Esophagus (tissue), 2 donors: ENCODE results near the gene S100A1. TPM values are rescaled to one million over a fixed set of nuclear protein-coding genes. Genes with fewer than 3 reads are reported as not detected.
"Not testable (repeated sequence)": the region's sequence is repeated elsewhere in the genome, so short reads cannot be mapped to it uniquely, and the experiment has no call there.

Source experiments
- H3K27ac ChIP-seq, 2 donors: one replicate each; pipeline ENCODE4 v1.5.1; 2013; ENCODE audit warnings: low read depth in 2 of 2, mild to moderate bottlenecking in 2 of 2, inconsistent platforms in 1 of 2, low read length in 1 of 2, moderate library complexity in 1 of 2
- H3K27me3 ChIP-seq, 2 donors: one replicate each; pipeline ENCODE4 v1.6.1; 2013; ENCODE audit warnings: low read length in 2 of 2, control low read depth in 1 of 2, mild to moderate bottlenecking in 1 of 2; ENCODE audit not compliant: insufficient read depth in 2 of 2, control insufficient read depth in 1 of 2
- H3K36me3 ChIP-seq, 2 donors: one replicate each; pipeline ENCODE4 v1.6.1; 2013; ENCODE audit warnings: low read length in 1 of 2; ENCODE audit not compliant: control insufficient read depth in 2 of 2, insufficient read depth in 2 of 2
- H3K4me1 ChIP-seq, 2 donors: one replicate each; pipeline ENCODE4 v1.6.1; 2013; ENCODE audit warnings: low read length in 1 of 2; ENCODE audit not compliant: control insufficient read depth in 2 of 2, insufficient read depth in 2 of 2
- H3K4me3 ChIP-seq, 2 donors: one replicate each; pipeline ENCODE4 v1.5.1; 2013; ENCODE audit warnings: low read length in 2 of 2, mild to moderate bottlenecking in 2 of 2, low read depth in 1 of 2, moderate library complexity in 1 of 2
- H3K9me3 ChIP-seq, 2 donors: one replicate each; pipeline ENCODE4 v1.6.1; 2013; ENCODE audit warnings: mild to moderate bottlenecking in 2 of 2, low read depth in 1 of 2, low read length in 1 of 2, moderate library complexity in 1 of 2; ENCODE audit not compliant: control insufficient read depth in 2 of 2, insufficient read depth in 1 of 2
- WGBS, 2 donors: extraction: QIAGEN DNeasy Blood & Tissue Kit; methylation state at CpG; one replicate each; pipeline ENCODE4 v1.1.7; 2013; 5-methylcytosine and 5-hydroxymethylcytosine counted together
- polyA plus RNA-seq, 2 donors: library from polyadenylated mRNA; stranded (reverse); fragments of 200-250 nt; gene quantifications; one replicate each; pipeline ENCODE4 v1.2.3, GENCODE V29; 2013
- donor health status: healthy with polysubstance abuse.
- donor health status: Bipolar disorder and iron deficiency.

The S100A1 gene
- polyA plus RNA-seq, 2 donors, result 0.93 to 2.3 TPM

- H3K4me1 ChIP-seq, H3K9me3 ChIP-seq, H3K27me3 ChIP-seq: not testable (repeated sequence)
- WGBS, 2 donors, result 7 to 10% methylated on average over 28 of the region's 28 CpGs
- Histone ChIP-seq H3K4me3 (peak overlapping the region; percentile 12 to 40), H3K36me3 (peaks cover 6 to 10% of the 10 kb centered on the region in 2 donors), H3K27ac (peak overlapping the region; percentile 46 to 88)
These were observed 43.6 kb downstream of the S100A1 start for GRCh38 chr1:153671628-153672353.

- H3K4me1 ChIP-seq, result peaks cover 0 to 4% of the 10 kb centered on the region in 2 donors
- no peak overlapping the region for H3K27ac ChIP-seq
- H3K27me3 ChIP-seq, result no peaks in the 10 kb centered on the region
- no peak overlapping the region for H3K4me3 ChIP-seq
- H3K36me3 ChIP-seq, result peaks cover 0 to 4% of the 10 kb centered on the region in 2 donors
- no peaks in the 10 kb centered on the region for H3K9me3 ChIP-seq
- WGBS, 2 donors, result 94 to 96% methylated on average over 2 of the region's 2 CpGs
These were observed 45.3 kb downstream of the S100A1 start for GRCh38 chr1:153673511-153673910.

- Histone ChIP-seq H3K4me3 (peak overlapping the region; percentile 47 to 58), H3K27me3 (peaks cover 0 to 10% of the 10 kb centered on the region in 2 donors), H3K36me3 (no peaks in the 10 kb centered on the region), H3K27ac (no peak overlapping the region), H3K4me1 (peaks cover 0 to 13% of the 10 kb centered on the region in 2 donors), H3K9me3 (peaks cover 0 to 3% of the 10 kb centered on the region in 2 donors)
- 2 to 3% methylated on average over 29 of the region's 29 CpGs for WGBS, 2 donors
These were observed 49.7 kb downstream of the S100A1 start for GRCh38 chr1:153677718-153678518.

- peaks cover 0 to 3% of the 10 kb centered on the region in 2 donors for H3K9me3 ChIP-seq
- peaks cover 0 to 10% of the 10 kb centered on the region in 2 donors for H3K27me3 ChIP-seq
- H3K36me3 ChIP-seq, result no peaks in the 10 kb centered on the region
- no peak within 1 kb of the TSS for H3K27ac ChIP-seq
- H3K4me3 ChIP-seq, result peak within 1 kb of the TSS; percentile 47 to 58
- 1% methylated on average over 56 to 78 of the region's 78 CpGs for WGBS, 2 donors
- peaks cover 0 to 13% of the 10 kb centered on the region in 2 donors for H3K4me1 ChIP-seq
These were observed 50.5 kb downstream of the S100A1 start, which contains the start of gene NPR1 for GRCh38 chr1:153678519-153679336. TSS of gene NPR1 (plus strand) at chr1:153678688. CDS start at chr1:153679109, 421 bp downstream.

GRCh38 chr1:153679337-153680119 is 51.3 kb downstream of the S100A1 start:
- Histone ChIP-seq H3K27ac (no peak overlapping the region), H3K4me3 (peak overlapping the region; percentile 47 to 58), H3K9me3 (peaks cover 0 to 3% of the 10 kb centered on the region in 2 donors)

GRCh38 chr1:153680120-153680403 is 51.8 kb downstream of the S100A1 start:
- peaks cover 0 to 3% of the 10 kb centered on the region in 2 donors for H3K9me3 ChIP-seq
- no peaks in the 10 kb centered on the region for H3K36me3 ChIP-seq
- WGBS, 2 donors, result 35 to 39% methylated on average over 10 of the region's 10 CpGs
- peaks cover 0 to 10% of the 10 kb centered on the region in 2 donors for H3K27me3 ChIP-seq
- H3K4me1 ChIP-seq, result peaks cover 0 to 13% of the 10 kb centered on the region in 2 donors
- H3K27ac ChIP-seq, result no peak overlapping the region
- no peak overlapping the region for H3K4me3 ChIP-seq

More at GRCh38 chr1:153679337-153680119, 51.3 kb downstream of the S100A1 start:
- peaks cover 0 to 10% of the 10 kb centered on the region in 2 donors for H3K27me3 ChIP-seq
- no peaks in the 10 kb centered on the region for H3K36me3 ChIP-seq
- peaks cover 0 to 13% of the 10 kb centered on the region in 2 donors for H3K4me1 ChIP-seq
- 3 to 4% methylated on average over 64 to 73 of the region's 73 CpGs for whole genome bisulfite sequencing, 2 donors

Other genes starting within 250 kb of the S100A1 start
- over 10,000 TPM; 44,360 to 65,887 TPM for gene S100A8, start 237.4 kb upstream of the S100A1 start, polyA plus RNA-seq
- gene S100A7A, start 211.9 kb upstream of the S100A1 start, polyA plus RNA-seq, result 1 to 10 TPM in 1 of 2 donors, under 1 TPM in 1; 0.02 to 1.3 TPM
- 100 to 1,000 TPM; 115 to 689 TPM for gene S100A7, start 167.8 kb upstream of the S100A1 start, polyA plus RNA-seq
- 1,000 to 10,000 TPM in 1 of 2 donors, 100 to 1,000 TPM in 1; 936 to 2,978 TPM for gene S100A6, start 92.4 kb upstream of the S100A1 start, polyA plus RNA-seq
- gene S100A5, start 87.5 kb upstream of the S100A1 start, polyA plus RNA-seq, result under 1 TPM in 1 of 2 donors, not detected in 1; 0.11 TPM
- gene S100A4, start 82.6 kb upstream of the S100A1 start, polyA plus RNA-seq, result 100 to 1,000 TPM; 145 to 249 TPM
- gene S100A3, start 79.2 kb upstream of the S100A1 start, polyA plus RNA-seq, result 10 to 100 TPM; 10.2 to 27.5 TPM
- 1,000 to 10,000 TPM; 2,831 to 3,591 TPM for gene S100A2, start 62.6 kb upstream of the S100A1 start, polyA plus RNA-seq
- gene S100A16, start 15.3 kb upstream of the S100A1 start, polyA plus RNA-seq, result 1,000 to 10,000 TPM; 2,016 to 2,151 TPM
- 1,000 to 10,000 TPM; 2,532 to 3,167 TPM for gene S100A14, start 12.1 kb upstream of the S100A1 start, polyA plus RNA-seq
- 100 to 1,000 TPM in 1 of 2 donors, 10 to 100 TPM in 1; 74.3 to 122 TPM for gene S100A13, start 929 bp upstream of the S100A1 start, polyA plus RNA-seq
- 10 to 100 TPM; 41.6 to 45.5 TPM for gene CHTOP, start 5.6 kb downstream of the S100A1 start, polyA plus RNA-seq
- 10 to 100 TPM; 20.0 to 35.3 TPM for gene SNAPIN, start 30.3 kb downstream of the S100A1 start, polyA plus RNA-seq
- gene ILF2, start 42.6 kb downstream of the S100A1 start, polyA plus RNA-seq, result 10 to 100 TPM; 22.5 to 99.9 TPM
- 1 to 10 TPM; 2.2 to 3.6 TPM for gene NPR1, start 50.3 kb downstream of the S100A1 start, polyA plus RNA-seq
- gene INTS3, start 99.6 kb downstream of the S100A1 start, polyA plus RNA-seq, result 10 to 100 TPM; 16.4 to 30.8 TPM
- gene SLC27A3, start 147.0 kb downstream of the S100A1 start, polyA plus RNA-seq, result 10 to 100 TPM; 18.6 to 30.9 TPM